HepG2 (cell line): Measurements from ENCODE around the gene NEK5. TPM values are rescaled to one million over a fixed set of nuclear protein-coding genes. Genes with fewer than 3 reads are reported as not detected.

ENCODE experiments used
- ARID2 ChIP-seq: sonication (generic); formaldehyde crosslinking; IDR thresholded peaks from 2 replicates; pipeline ENCODE4 v1.8.1; 2022; ENCODE audit warnings: mild to moderate bottlenecking, missing genetic modification reagents, borderline replicate concordance
- ARNT ChIP-seq: fragments of 450-650 bp; IDR thresholded peaks from 2 replicates; pipeline ENCODE4 v1.6.1; 2017
- ATF1 ChIP-seq: IDR thresholded peaks from 2 replicates; pipeline ENCODE4 v1.6.1; 2016; ENCODE audit warnings: mild to moderate bottlenecking, control low read depth
- EHMT2 ChIP-seq: fragments of 200-600 bp; sonication (generic); IDR thresholded peaks from 2 replicates; pipeline ENCODE4 v1.7.0; 2017; ENCODE audit warnings: antibody characterized with exemption, low read depth, low read length, borderline replicate concordance
- HMGA1 ChIP-seq: sonication (generic); formaldehyde crosslinking; conservative IDR thresholded peaks from 2 replicates; pipeline ENCODE4 v1.4.0; 2020; ENCODE audit warnings: missing genetic modification reagents
- HOXA7 ChIP-seq: sonication (generic); formaldehyde crosslinking; IDR thresholded peaks from 2 replicates; pipeline ENCODE4 v1.8.1; 2022; ENCODE audit warnings: mild to moderate bottlenecking, missing genetic modification reagents, moderate library complexity
- JARID2 ChIP-seq: sonication (generic); formaldehyde crosslinking; IDR thresholded peaks from 2 replicates; pipeline ENCODE4 v1.8.1; 2023; ENCODE audit warnings: missing genetic modification reagents, inconsistent platforms; ENCODE audit not compliant: insufficient replicate concordance
- KDM4B ChIP-seq: sonication (generic); formaldehyde crosslinking; IDR thresholded peaks from 2 replicates; pipeline ENCODE4 v1.4.0; 2020; ENCODE audit warnings: missing genetic modification reagents
- NFE2L2 ChIP-seq: fragments of 150-350 bp; IDR thresholded peaks from 2 replicates; pipeline ENCODE4 v1.6.1; 2014; ENCODE audit warnings: low read length
- PCBP1 ChIP-seq: fragments of 200-400 bp; formaldehyde crosslinking; IDR thresholded peaks from 2 replicates; pipeline ENCODE4 v1.6.1; 2017; ENCODE audit warnings: mild to moderate bottlenecking, low read depth, low read length, borderline replicate concordance
- RFXAP ChIP-seq: sonication (generic); formaldehyde crosslinking; IDR thresholded peaks from 2 replicates; pipeline ENCODE4 v1.4.0; 2020; ENCODE audit warnings: missing genetic modification reagents, borderline replicate concordance
- SATB2 ChIP-seq: sonication (generic); formaldehyde crosslinking; IDR thresholded peaks from 2 replicates; pipeline ENCODE4 v1.5.0; 2020; ENCODE audit warnings: missing genetic modification reagents
- SIN3B ChIP-seq: fragments of 150-350 bp; IDR thresholded peaks from 2 replicates; pipeline ENCODE4 v1.6.1; 2014; ENCODE audit warnings: low read length
- SOX6 ChIP-seq, 2 experiments: fragments of 450-650 bp in 1 of 2; sonication (generic) in 1 of 2; formaldehyde crosslinking in 1 of 2; IDR thresholded peaks; 2 replicates each; pipeline versions ENCODE4 v1.4.0 to v1.6.1; 2017 to 2020; ENCODE audit warnings: antibody characterized with exemption in 1 of 2, mild to moderate bottlenecking in 1 of 2, missing genetic modification reagents in 1 of 2
- TBP ChIP-seq: sonication (generic); formaldehyde crosslinking; IDR thresholded peaks from 2 replicates; pipeline ENCODE4 v1.5.0; 2020; ENCODE audit warnings: missing genetic modification reagents
- TRIM24 ChIP-seq: sonication (generic); formaldehyde crosslinking; IDR thresholded peaks from 2 replicates; pipeline ENCODE4 v1.8.0; 2022; ENCODE audit warnings: mild to moderate bottlenecking, missing genetic modification reagents
- ZFAT ChIP-seq: sonication (generic); formaldehyde crosslinking; conservative IDR thresholded peaks from 2 replicates; pipeline ENCODE4 v1.8.1; 2023; ENCODE audit warnings: missing genetic modification reagents, inconsistent platforms
- ZFP1 ChIP-seq: IDR thresholded peaks from 2 replicates; pipeline ENCODE4 v1.6.1; 2016
- ZFY ChIP-seq: sonication (generic); formaldehyde crosslinking; IDR thresholded peaks from 2 replicates; pipeline ENCODE4 v1.4.0; 2020; ENCODE audit warnings: missing genetic modification reagents
- ZKSCAN5 ChIP-seq: sonication (generic); formaldehyde crosslinking; IDR thresholded peaks from 2 replicates; pipeline ENCODE4 v1.5.1; 2020; ENCODE audit warnings: mild to moderate bottlenecking, missing genetic modification reagents
- ZNF335 ChIP-seq: sonication (generic); formaldehyde crosslinking; IDR thresholded peaks from 2 replicates; pipeline ENCODE4 v1.4.0; 2020; ENCODE audit warnings: missing genetic modification reagents
- ZNF44 ChIP-seq: sonication (generic); formaldehyde crosslinking; IDR thresholded peaks from 2 replicates; pipeline ENCODE4 v1.5.1; 2020; ENCODE audit warnings: mild to moderate bottlenecking, missing genetic modification reagents
- ZNF737 ChIP-seq: sonication (generic); formaldehyde crosslinking; IDR thresholded peaks from 2 replicates; pipeline ENCODE4 v1.5.0; 2020; ENCODE audit warnings: missing genetic modification reagents, mild to moderate bottlenecking, borderline replicate concordance
- ZNF761 ChIP-seq: sonication (generic); formaldehyde crosslinking; conservative IDR thresholded peaks from 2 replicates; pipeline ENCODE4 v1.4.0; 2020; ENCODE audit warnings: mild to moderate bottlenecking, missing genetic modification reagents
- ZNF891 ChIP-seq: sonication (generic); formaldehyde crosslinking; IDR thresholded peaks from 2 replicates; pipeline ENCODE4 v1.5.0; 2020; ENCODE audit warnings: mild to moderate bottlenecking, missing genetic modification reagents
- polyA plus RNA-seq, 8 experiments: library from polyadenylated mRNA; depleted of rRNA in 3 of 8; stranded (reverse) in 7 of 8; unstranded in 1 of 8; fragments of >200 nt; fragmentation: Illumina TruSeq in 4 of 8; extraction: Trizol in 4 of 8; gene quantifications; 2 replicates each; pipeline versions ENCODE4 v1.2.1 to v1.2.3, GENCODE V29; 2011 to 2016; ENCODE audit warnings: low read depth in 4 of 8, missing spikeins in 1 of 8, mixed read lengths in 1 of 8; ENCODE audit not compliant: insufficient read depth in 1 of 8
- total RNA-seq, 5 experiments: library from RNA; depleted of rRNA; stranded (reverse); fragments of >200 nt; fragmentation: Illumina TruSeq; extraction: Trizol; gene quantifications; 2 replicates each; pipeline ENCODE4 v1.2.3, GENCODE V29; 2016; ENCODE audit warnings: low read depth in 1 of 5
- TF ChIP-seq, protein P1 (sequence below): sonication (generic); formaldehyde crosslinking; IDR thresholded peaks from 2 replicates; pipeline ENCODE4 v1.4.0; 2020; ENCODE audit warnings: missing genetic modification reagents
- TF ChIP-seq, protein P2 (sequence below): sonication (generic); formaldehyde crosslinking; conservative IDR thresholded peaks from 2 replicates; pipeline ENCODE4 v1.4.0; 2020; ENCODE audit warnings: missing genetic modification reagents
- TF ChIP-seq, protein P3 (sequence below): sonication (generic); formaldehyde crosslinking; IDR thresholded peaks from 2 replicates; pipeline ENCODE4 v1.5.0; 2020; ENCODE audit warnings: mild to moderate bottlenecking, missing genetic modification reagents, moderate library complexity

The NEK5 gene
- total and polyA plus RNA-seq, 2 of the 13 experiments (the other 11 are each of a cell fraction or from before 2014, with no cell fraction given): 0.12 to 0.22 TPM

DNA sequence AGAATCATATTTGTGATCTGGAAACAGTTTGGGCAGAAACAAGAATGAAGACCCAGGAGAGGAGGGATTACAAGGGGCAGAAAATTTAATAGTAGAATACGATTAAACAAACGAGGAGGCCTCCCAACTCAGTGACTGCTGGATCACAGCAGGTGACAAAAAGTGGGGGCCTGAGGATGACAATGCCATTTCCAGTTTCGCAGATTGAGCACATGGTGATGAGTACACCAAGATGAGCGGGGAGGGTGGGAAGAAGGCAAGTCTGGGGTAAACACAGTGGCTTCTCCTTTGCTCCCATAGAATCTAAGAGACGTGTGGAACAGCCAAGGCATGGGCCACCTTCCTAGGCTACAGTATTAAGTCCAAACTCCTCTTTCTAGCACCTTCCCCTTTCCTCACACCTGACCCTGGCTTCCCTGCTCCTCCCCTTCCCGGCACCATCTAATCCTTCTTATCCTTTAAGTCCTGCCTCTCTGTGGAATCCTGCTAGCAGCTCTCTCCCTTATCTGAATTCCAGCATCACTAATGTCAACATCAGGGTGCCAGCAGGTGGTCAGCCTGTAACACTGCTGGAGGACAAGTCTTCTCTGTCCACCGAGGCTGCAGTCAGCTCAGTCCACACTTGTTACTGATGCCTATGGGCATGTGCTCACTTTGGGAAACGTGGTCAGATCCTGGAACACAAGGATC is 131.1 kb downstream of the NEK5 start (continued):
- TF ChIP-seq ZNF761 (CRISPR knock-in tag): no peak
- no peak for TF ChIP-seq ZNF737 (CRISPR knock-in tag)
- no peak for TF ChIP-seq TRIM24 (CRISPR knock-in tag)
- no peak for TF ChIP-seq SATB2 (CRISPR knock-in tag)
- TF ChIP-seq SOX6 (IDR thresholded peaks at IDR 0.05): no peak
- peak; percentile 73 for TF ChIP-seq SOX6 (CRISPR knock-in tag; IDR thresholded peaks at IDR 0.05)
- TF ChIP-seq, protein P1, sequence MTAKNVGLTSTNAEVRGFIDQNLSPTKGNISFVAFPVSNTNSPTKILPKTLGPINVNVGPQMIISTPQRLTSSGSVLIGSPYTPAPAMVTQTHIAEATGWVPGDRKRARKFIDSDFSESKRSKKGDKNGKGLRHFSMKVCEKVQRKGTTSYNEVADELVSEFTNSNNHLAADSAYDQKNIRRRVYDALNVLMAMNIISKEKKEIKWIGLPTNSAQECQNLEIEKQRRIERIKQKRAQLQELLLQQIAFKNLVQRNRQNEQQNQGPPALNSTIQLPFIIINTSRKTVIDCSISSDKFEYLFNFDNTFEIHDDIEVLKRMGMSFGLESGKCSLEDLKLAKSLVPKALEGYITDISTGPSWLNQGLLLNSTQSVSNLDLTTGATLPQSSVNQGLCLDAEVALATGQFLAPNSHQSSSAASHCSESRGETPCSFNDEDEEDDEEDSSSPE (CRISPR knock-in tag): 0 out of 2 replicates have a peak, but pooled peaks have one; percentile 28
- TF ChIP-seq EHMT2: no peak
- TF ChIP-seq ZFAT: no peak
- TF ChIP-seq ATF1: no peak
- peak; percentile 81; the same call in 1 of the 2 replicates for TF ChIP-seq KDM4B (CRISPR knock-in tag)
- no peak for TF ChIP-seq SIN3B
- TF ChIP-seq RFXAP (CRISPR knock-in tag): no peak
- no peak for TF ChIP-seq HOXA7
- TF ChIP-seq NFE2L2: no peak
- no peak; the same call in 1 of the 2 replicates for TF ChIP-seq ZNF891 (CRISPR knock-in tag)
- TF ChIP-seq ZNF44 (CRISPR knock-in tag): 0 out of 2 replicates have a peak, but pooled peaks have one; percentile 45
- no peak for TF ChIP-seq ZNF335 (CRISPR knock-in tag)
- no peak for TF ChIP-seq ZFY
- TF ChIP-seq ZFP1 (CRISPR knock-in tag): peak; percentile 57; the same call in 1 of the 2 replicates
- no peak for TF ChIP-seq ARID2 (CRISPR knock-in tag)
- no peak for TF ChIP-seq HMGA1
- no peak for TF ChIP-seq ZKSCAN5 (CRISPR knock-in tag)
- TF ChIP-seq, protein P2, sequence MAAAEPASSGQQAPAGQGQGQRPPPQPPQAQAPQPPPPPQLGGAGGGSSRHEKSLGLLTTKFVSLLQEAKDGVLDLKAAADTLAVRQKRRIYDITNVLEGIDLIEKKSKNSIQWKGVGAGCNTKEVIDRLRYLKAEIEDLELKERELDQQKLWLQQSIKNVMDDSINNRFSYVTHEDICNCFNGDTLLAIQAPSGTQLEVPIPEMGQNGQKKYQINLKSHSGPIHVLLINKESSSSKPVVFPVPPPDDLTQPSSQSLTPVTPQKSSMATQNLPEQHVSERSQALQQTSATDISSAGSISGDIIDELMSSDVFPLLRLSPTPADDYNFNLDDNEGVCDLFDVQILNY (CRISPR knock-in tag): no peak
- TF ChIP-seq PCBP1: no peak
- TF ChIP-seq JARID2 (CRISPR knock-in tag): no peak
- TF ChIP-seq ARNT: no peak
- TF ChIP-seq, protein P3, sequence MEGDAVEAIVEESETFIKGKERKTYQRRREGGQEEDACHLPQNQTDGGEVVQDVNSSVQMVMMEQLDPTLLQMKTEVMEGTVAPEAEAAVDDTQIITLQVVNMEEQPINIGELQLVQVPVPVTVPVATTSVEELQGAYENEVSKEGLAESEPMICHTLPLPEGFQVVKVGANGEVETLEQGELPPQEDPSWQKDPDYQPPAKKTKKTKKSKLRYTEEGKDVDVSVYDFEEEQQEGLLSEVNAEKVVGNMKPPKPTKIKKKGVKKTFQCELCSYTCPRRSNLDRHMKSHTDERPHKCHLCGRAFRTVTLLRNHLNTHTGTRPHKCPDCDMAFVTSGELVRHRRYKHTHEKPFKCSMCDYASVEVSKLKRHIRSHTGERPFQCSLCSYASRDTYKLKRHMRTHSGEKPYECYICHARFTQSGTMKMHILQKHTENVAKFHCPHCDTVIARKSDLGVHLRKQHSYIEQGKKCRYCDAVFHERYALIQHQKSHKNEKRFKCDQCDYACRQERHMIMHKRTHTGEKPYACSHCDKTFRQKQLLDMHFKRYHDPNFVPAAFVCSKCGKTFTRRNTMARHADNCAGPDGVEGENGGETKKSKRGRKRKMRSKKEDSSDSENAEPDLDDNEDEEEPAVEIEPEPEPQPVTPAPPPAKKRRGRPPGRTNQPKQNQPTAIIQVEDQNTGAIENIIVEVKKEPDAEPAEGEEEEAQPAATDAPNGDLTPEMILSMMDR (CRISPR knock-in tag): peak; percentile 39
- no peak for TF ChIP-seq TBP
